Thyroid gland (tissue), 4 donors: ENCODE results near the gene ZNF20.

Source experiments
- POLR2A ChIP-seq, 2 donors: fragments of 450-650 bp; IDR thresholded peaks; one replicate each; pipeline ENCODE4 v1.6.1; 2017; ENCODE audit warnings: antibody characterized with exemption in 2 of 2, mild to moderate bottlenecking in 2 of 2, moderate library complexity in 1 of 2
- TF ChIP-seq, protein P1 (sequence below), 6 experiments: fragments of 200-600 bp in 3 of 6; fragments of 450-650 bp in 3 of 6; sonication (generic) in 3 of 6; IDR thresholded peaks; one replicate each; pipeline ENCODE4 v1.5.1; 2016 to 2019; ENCODE audit warnings: antibody characterized with exemption in 6 of 6, mild to moderate bottlenecking in 2 of 6, inconsistent platforms in 1 of 6, moderate library complexity in 1 of 6

DNA sequence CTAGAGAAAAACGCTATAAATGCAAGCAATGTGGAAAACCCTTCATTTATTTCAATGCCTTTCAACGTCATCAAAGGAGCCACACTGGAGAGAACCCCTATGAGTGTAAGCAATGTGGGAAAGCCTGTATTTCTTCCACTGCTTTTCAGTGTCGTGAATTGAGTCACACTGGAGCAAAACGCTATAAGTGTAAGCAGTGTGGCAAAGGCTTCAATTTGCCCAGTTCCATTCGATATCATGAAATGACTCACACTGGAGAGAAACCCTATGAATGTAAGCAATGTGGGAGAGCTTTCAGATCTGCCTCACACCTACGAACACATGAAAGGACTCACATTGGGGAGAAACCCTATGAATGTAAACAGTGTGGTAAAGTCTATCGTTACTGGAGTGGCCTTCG, 27.4 kb downstream of the ZNF20 start:
- TF ChIP-seq POLR2A (IDR thresholded peaks at IDR 0.05), result no peak
- TF ChIP-seq, protein P1, sequence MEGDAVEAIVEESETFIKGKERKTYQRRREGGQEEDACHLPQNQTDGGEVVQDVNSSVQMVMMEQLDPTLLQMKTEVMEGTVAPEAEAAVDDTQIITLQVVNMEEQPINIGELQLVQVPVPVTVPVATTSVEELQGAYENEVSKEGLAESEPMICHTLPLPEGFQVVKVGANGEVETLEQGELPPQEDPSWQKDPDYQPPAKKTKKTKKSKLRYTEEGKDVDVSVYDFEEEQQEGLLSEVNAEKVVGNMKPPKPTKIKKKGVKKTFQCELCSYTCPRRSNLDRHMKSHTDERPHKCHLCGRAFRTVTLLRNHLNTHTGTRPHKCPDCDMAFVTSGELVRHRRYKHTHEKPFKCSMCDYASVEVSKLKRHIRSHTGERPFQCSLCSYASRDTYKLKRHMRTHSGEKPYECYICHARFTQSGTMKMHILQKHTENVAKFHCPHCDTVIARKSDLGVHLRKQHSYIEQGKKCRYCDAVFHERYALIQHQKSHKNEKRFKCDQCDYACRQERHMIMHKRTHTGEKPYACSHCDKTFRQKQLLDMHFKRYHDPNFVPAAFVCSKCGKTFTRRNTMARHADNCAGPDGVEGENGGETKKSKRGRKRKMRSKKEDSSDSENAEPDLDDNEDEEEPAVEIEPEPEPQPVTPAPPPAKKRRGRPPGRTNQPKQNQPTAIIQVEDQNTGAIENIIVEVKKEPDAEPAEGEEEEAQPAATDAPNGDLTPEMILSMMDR (IDR thresholded peaks at IDR 0.05), result no peak
